ENCODE measurements around the gene GPX3.

GRCh38 chr5:151014680-151015343, 5.6 kb upstream of the GPX3 start:
- TF ChIP-seq ZNF274 (IDR thresholded peaks at IDR 0.05; ENCODE audit: low read depth, low read length), result no peak
- no peak for TF ChIP-seq YY1 (IDR thresholded peaks at IDR 0.05; ENCODE audit: insufficient read depth, insufficient read length)
